Measurements from ENCODE around the gene ACKR2.

ACKR2 gene

DNA sequence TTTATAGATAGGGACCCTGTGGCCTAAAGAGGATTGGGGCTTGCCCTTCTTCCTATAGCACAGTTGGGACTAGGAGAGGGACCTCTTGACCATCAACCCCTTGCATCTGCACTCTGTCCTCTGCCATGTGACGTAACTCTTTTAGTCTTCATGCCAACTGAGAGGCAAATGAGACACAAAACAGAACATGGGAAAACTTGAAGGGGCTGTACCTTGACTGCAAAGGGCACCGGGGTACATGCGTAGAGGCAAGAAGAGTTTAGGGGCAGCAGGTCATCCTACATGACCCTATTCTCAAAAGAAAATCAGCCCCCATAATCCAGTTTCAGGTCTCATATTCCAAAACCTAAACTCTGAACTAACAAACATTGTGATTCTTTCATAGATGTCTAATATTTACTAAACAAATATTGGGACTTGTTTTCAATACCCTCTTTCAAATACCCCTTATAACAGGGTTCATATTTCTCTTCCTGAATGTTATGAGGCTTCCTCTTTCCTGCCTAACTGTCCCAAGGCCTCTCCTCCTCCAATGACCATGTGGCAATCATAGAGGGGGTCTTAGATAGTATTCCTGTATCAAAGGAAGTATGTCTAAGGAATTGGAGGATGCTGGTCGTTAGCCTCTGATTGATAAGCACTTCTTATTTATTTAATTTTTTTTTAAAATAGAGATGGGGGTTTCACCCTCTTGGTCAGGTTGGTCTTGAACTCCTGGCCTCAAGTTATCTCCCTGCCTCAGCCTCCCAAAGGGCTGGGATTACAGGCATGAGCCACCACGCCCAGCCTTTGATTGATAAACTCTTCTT, 20.6 kb downstream of the ACKR2 start:
- DNase-seq (ENCODE audit: low read depth, low spot score) = no peak

DNA sequence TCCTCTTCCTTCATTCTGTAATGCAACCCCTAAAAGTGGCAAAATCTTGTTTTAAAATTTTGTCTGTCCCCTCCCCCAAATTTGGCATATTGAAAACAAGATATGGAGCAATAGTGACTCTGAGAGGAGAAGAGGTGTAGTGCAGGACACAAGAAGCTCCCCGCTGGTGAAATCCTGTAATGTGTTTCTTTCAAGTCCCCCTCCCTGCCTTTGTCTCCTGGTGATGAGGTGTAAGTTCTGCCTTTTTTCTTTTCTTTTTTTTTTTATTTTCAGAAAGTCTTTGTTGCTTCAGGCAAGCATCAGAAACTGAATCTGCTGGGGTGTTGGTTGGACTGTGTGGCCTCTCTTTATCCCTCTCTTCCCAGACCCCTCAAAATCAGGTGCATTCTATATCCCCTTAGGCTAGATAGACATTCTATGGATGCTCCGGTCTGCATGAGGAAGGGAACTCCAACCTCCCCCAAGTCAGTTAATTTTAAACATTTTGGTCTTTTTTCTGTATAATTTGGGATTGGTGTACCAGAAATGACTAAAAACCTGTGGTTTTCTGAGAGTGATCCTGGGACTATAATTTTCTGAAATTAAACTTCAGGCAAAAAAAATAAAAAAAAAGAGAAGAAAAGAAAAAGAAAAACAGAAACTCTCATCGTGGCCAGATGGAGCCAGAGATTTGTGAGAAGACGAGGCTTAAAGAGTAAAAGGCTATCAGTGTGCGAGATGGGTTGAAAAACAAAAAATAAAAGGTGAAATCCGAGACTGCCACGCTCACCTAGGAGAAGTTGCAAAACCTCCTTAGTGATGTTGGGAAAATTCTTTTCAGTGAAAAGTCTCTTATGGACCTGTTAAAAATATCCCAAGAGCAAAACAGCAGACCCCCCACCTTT, 21.4 kb downstream of the ACKR2 start:
- no peak for DNase-seq (ENCODE audit: low read depth, low spot score)

DNA sequence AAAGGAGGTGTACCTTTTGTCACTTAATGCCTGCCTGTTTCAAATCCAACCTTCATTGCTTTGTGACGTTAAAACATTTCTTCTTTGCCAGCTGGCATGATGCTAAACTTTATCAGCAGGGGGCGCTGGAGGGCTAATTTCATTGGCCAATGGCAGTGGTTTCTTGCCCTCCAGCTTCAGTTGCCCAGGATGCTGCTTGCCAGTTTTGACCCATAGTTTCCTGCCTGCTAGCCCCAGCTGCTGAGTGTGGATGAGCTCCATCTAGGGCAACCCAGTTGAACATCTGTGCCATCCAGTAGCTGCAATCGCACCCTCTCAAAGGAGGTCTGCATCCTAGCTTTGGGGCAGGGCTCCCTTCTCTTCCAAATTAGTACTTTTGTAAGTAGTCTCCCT, 22.1 kb downstream of the ACKR2 start:
- no peak for DNase-seq (ENCODE audit: low read depth, low spot score)

DNA sequence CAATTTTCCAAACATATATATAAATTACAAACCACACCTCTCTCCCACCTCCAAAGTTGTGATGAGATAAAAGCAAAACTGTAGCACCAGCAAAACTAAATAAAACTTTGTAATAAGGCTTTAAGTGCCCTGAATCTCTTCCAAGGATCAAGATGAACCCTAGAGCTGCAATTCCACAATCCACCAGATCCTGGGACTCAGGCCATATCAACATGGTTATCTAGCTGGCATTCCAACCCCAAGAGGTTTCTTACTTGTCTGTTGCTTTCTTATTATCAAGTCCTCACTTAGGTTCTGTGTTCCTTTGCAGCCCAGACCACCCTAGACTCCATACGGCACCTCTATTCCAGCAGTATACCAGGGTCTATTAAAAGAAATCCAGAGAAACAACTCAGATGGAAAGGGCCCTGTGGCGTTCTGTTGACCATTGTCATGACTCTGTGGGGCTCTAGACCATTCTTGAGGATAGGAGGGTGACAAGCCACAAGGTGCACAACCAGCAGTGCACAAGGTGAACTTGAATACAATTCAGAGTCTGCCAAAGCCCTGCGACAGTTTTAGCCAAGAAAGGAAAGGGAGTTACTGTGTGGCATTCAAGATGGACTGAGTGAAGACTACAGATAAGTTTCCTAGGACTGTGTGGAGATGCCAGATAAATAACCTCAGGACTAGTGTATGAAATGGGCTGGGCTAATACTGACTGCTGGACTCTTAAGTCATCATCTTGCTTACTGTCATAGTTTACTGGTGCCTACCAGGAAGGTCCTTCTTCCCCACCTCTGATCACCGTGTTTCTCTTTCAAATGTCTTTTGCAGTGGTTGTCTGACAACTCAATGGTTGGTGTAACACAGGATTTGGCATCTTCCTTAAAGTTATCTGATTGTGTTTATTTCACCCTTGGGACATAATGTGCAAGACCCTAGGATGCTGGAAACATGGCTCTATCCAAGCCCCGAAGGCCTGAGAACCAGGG, 27.2 kb downstream of the ACKR2 start:
- DNase-seq (ENCODE audit: low read depth, low spot score) = no peak

DNA sequence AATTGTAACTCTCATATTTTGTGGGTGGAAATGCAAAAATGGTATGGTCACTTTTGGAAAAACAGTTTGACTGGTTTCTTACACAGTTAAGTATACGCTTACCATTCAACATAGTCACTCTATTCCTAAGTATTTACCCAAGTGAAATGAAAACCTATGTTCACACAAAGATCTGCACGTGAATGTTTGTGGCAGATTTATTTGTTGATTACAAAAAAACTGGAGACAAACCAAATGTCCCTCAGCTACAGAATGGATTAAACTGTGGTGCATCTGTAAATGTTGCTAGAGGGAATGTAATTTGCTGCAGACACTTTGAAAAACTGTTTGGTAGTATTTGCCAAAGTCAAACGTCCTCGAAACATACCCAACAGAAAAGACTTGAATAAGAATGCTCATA, 29.3 kb downstream of the ACKR2 start:
- DNase-seq (ENCODE audit: low read depth, low spot score) = no peak

DNA sequence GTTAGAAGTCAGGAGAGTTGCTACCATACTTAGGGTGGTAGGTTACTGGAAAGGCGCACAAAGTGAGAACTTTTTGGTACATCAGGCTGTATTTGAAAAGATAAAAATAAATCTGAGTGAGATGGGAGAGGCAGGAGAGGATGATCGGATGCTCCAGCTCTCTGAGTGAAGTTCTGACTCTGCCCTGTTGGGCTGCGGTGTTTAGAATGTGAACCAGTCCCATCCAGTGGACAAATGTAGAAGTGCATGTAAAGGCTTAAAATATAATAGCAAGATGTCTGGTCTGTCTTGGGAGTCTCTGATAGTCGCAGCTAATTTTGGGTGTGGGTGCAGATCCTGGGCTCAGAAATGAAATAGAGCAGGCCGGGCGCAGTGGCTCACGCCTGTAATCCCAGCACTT, 30.4 kb downstream of the ACKR2 start:
- DNase-seq (ENCODE audit: low read depth, low spot score) = no peak

DNA sequence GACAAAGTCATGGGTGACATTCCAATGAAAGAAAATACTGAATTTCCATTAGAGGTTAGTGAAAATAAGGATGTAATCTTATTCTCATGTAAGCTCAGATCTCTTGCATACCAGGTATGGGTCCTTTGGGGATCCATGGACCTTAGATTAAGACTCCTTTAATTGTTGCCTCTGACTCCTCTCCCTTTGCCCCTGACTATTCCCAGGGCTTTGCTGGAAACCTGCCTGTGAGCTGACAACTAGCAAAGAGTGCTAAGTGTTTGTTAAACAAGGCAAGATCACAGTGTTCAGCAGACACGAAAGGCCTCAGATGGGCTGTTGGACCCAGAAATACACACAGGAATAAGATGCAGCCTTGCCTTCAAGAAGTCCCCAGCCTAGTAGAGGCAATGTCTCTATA, 32.1 kb downstream of the ACKR2 start:
- no peak for DNase-seq (ENCODE audit: low read depth, low spot score)

DNA sequence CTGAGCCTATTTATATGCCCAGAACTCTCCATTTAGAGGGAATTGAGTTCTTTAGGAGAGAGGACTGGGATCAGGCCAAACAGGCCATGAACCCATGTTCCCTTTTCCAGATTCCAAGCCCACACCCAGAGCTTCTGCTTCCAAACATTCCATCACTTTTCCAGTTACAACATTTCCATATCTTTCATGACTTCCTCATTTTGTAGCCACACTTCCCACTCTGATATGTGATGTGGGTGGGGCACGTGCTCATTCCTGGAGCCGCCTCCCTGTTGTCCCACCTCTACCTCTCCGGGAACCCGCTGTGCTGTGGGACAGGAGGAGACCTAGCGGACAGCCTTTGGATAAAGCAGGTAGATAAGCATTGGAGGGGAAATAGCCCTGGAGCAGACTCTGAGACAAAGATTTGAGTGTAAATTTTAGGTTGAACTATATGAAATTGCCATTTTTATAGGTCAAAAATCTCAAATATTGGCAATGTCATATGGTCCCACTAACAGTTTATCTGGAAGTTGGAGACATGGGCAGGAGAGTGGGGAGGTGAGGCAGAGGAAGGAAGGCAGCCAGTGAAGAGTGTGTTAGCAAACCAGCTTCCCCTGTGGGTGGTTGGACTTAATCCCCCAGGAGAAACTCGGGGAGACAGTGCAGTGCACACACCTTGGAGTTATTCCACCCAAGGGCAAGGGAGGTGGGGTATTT, 34.6 kb downstream of the ACKR2 start:
- DNase-seq (ENCODE audit: low read depth, low spot score) = no peak

DNA sequence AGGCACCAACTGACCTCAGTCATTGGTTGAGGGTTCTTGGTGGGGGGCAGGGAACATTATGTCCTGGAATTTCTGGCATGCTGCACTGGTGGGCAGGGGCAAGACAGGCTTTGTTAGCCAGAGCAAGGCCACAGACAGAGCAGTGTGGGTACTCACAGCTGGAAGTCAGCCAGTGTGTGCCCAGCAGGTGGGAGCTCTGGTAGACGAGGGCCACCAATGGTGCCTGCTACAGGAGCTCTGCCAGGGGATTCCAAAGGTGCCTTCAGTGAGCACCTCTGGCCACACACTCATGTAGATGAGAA, 35.1 kb downstream of the ACKR2 start:
- no peak for DNase-seq (ENCODE audit: low read depth, low spot score)

DNA sequence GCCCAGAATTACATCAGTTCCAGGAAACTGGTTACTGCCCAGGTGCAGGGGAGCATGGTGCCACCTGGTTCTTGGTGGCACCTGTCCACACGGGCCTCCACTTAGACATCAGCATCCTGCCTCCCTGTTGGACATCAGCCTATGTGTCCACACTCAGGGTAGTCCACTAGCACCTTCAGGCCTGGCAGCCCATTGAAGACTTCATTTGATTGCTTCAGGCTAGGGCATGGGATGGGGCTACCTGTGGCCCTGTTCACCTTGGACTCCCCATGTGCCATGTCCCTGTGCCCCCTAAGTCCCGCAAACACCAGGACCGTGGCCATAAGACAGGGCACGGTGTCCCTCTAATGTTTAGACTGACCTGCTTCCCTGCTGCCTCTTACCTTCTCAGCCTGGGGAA, 35.6 kb downstream of the ACKR2 start:
- DNase-seq (ENCODE audit: low read depth, low spot score) = no peak

DNA sequence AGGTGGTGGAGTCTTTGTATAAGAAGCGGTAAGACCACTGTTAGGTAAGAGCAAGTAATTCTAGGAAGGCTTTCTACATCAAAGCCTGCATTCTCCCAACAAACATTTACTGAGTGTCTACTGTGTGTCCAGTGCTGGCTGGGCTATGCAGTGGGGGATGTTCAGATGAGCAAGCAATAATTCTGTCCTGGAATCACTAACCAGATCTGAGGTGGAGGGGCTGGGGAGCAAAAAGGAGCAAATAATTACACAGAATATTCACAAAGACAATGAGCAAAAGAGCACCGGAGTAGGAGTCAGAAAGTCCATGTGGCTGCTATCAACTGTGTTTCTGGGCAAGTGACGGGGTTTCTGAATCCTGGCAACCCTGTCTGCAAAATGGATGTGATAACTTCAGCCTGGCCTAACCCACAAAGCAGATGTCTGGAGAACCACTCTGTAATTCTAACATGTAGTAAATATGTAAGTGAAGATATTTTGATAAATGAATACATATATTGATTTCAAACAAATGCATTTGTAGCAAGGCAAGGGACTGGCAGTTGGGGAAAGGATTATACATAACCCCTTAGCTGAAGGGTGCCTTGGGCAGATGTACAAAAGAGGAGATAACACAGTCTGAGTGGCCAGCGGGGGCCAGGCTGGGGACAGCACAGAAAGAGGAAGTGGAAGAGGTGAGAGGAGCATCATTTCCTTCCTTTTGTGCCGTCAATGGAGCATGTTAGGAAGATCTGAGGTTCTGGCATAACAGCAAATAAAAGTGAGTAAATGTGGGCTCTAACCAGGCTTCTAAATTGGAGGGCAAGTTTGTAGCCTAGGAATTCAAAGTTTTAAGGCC, 37.7 kb downstream of the ACKR2 start:
- no peak for DNase-seq (ENCODE audit: low read depth, low spot score)

DNA sequence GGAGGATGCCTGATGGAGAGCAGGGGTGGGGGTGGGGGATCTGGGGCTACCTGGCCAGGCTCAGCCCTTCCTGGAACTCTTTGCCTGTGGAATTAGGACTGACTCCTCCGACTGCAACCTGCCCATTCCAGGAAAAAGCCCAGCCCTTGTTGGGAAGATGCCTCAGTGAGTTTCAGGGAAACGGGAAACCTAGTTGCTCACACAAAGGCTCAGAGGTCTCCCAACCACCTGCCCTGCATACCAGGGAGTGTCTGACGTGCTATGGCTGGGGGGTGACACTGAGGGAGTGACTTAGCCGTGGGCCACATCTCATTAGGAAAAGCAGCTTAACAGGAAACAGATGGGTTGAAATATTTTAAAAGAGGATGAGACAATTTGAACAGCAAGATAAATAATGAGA, 38.5 kb downstream of the ACKR2 start:
- no peak for DNase-seq (ENCODE audit: low read depth, low spot score)

DNA sequence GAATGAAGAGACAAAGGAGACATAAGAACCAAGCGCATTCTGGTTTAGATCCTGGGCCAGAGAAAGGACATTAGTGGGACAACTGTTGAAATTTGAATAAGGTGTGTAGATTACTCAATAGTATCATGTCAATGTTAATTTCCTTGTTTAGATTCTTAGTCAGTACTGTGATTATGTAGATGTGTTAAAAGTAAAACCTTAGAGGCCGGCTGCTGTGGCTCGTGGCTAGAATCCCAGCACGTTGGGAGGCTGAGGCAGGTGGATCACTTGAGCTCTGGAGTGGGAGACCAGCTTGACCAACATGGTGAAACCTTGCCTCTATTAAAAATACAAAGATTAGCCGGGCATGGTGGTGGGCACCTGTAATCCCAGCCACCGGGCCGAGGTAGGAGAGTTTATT, 39.8 kb downstream of the ACKR2 start:
- no peak for DNase-seq (ENCODE audit: low read depth, low spot score)

DNA sequence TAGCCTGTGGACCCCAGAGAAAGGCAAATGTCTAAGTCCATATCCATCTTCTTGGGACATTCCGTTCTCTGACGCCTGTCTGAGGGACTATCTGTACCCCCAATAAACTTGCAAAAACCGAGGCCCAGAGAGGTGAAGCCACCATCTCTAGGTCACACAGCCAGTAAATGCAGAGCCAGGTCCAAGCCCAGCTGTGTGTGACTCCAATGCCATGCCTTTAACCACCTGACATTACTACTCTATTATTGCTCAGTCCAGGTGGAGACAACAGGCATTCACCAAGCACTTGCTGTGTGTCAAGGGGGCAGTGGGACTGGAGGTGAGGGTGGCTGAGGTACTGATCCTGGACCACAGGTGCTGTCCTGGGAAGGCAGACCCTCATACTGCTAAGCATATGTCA, 41.0 kb downstream of the ACKR2 start:
- DNase-seq (ENCODE audit: low read depth, low spot score) = no peak

DNA sequence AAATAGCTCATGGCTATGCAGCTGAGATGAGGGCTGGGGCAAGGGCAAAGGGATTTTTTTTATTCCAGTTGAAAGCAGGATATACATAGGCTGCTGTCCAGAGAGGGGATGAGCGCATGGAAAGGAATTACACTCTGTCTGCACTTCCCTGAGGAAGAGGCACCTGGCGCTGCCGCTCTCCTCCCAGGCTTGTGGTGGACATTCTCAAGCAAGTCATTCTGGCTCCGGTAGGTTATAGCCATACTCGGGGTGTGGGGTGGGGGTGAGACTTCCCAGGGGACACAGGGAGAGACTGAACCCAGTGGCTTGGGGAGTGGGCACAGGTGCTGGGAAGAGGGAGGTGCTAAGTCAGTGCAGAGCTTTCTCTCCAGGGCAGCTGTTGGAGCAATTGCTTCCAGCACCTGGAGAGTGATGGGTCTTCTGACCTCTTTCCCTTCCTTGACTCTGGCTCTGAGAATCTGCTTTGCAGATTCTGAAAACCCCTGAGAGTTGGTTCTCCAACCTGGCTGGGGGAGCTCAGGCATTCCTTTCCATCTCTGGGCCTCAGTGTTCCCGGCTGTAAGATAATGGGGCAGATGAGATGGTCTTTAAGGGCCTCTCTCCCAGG, 42.1 kb downstream of the ACKR2 start:
- DNase-seq (ENCODE audit: low read depth, low spot score) = no peak

DNA sequence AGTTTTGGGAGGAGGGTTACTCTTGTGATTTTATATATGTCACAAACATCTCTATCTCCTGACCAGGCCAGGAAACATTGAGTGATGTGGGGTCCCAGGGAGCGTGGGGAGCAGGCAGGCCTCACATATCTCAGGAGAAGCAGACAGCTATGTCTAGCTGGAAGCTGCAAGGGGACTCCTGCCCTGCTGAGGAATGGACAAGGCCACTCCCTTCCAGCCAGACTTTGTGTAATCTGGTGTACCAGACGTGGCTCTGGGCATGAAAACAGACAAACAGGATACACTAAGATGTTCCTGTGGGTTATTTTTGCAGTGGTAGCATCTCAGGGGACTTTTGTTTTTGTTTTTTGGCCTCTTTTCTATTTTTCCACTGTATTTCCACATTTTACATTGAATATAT, 43.2 kb downstream of the ACKR2 start:
- DNase-seq (ENCODE audit: low read depth, low spot score) = no peak

DNA sequence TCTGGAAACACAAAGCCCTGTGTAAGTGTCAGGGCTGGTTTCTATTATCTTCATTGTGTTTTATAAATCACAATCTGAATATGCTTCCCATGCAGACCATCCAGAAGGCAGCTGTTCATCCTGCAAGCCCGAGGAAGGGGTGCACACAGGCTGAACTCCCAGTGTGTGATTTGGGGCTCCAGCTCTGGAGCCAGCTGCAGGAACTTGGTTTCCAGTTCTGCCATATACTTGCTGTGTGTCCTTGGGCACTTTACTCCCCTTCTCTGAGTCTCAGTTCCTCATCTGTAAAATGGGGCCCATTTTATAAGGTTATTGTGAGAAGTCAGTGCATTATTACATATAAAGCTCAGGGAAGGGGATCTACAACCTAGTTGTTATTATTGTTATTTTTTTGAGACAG, 43.8 kb downstream of the ACKR2 start:
- DNase-seq (ENCODE audit: low read depth, low spot score) = no peak

DNA sequence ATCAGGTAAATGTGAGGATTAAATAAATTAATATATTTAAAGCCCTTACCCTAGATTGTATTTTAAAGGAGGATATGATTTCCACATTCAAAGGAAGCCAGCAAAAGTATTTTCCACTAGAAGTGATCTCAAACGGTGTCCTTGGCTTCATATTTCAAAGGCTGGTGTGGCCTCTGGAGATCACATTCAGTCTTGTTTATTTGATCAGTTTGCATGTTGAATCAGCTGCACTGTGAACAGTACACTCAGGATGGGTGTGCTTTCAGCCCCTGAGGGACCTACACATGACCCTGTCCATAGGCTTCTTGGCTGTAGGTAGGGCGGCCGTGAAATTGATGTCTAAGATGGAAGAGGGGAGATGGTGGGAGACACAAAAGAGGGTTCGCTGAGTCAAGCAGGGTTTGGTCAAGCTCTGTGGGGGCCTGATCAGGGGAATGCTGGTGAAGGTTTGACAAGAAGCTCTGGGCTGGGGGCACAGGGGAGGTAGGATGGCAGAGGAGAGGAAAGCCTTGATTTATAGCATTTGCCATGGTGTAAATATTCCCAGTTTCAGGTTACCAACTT, 44.6 kb downstream of the ACKR2 start:
- DNase-seq (ENCODE audit: low read depth, low spot score) = no peak

DNA sequence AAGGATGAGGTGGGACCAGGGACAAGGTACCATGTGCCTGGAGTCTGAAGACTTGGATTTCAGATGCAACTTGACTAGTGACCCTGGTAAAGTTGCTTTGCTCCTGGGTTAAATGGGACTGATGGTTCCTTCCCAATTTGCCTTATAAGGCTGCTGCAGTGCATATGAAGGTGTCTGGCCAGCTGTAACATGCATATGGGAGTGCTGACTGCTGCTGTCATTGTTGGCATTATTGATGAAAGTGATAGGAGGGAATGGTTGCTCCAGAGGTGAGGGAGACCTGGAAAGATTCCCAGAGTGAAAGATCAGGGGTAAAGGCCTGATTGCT, 45.9 kb downstream of the ACKR2 start:
- DNase-seq (ENCODE audit: low read depth, low spot score) = no peak

All from iPS DF 19.7 (cell line).